ENCODE measurements around the gene TUFM.
"Not testable (repeated sequence)": the region's sequence is repeated elsewhere in the genome, so short reads cannot be mapped to it uniquely, and the experiment has no call there.

TUFM gene

DNA sequence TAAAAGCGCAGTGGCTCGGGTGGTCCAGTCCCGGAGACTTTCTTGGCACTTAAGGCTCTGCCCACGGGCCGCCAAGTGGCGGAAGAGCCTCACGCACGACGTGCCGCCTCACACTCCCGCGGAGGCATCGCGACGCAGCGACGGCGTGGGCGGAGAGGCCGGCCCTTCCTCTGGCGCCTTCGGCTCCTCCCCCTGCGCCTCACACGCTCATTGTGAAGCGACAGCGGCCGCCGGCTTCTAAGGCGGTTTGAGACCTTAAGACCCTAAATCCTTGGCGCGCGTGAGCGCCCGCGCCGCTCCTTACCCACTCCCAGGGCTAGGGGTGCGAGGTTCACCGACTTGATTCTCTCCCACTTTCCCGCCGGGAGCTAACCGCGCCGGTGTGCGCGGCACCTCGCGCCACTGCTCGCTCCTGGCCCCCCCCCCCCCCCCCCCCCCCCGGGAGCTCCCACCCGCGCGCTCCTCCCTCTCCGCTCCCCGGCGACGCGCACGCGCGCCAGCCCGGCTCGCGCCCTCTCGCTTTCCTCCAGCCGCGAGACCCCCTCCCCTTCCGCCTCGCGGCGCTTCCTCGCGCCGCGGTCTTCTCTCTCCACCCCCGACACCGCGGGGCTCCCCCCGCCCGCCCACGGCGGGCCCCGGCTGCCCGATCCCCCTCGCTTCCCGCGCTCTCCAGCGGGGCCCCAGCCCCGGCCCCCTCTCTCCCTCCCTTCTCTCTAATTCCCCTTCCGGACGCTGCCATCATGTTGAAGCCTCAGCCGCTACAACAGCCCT, 23.4 kb downstream of the TUFM start, which contains the start of gene ATXN2L:
Gene ATXN2L (plus strand): TSS at position 480 of the 771 bp plus-strand sequence. CDS start 261 bp downstream, at position 741.
- TF ChIP-seq, protein P1, sequence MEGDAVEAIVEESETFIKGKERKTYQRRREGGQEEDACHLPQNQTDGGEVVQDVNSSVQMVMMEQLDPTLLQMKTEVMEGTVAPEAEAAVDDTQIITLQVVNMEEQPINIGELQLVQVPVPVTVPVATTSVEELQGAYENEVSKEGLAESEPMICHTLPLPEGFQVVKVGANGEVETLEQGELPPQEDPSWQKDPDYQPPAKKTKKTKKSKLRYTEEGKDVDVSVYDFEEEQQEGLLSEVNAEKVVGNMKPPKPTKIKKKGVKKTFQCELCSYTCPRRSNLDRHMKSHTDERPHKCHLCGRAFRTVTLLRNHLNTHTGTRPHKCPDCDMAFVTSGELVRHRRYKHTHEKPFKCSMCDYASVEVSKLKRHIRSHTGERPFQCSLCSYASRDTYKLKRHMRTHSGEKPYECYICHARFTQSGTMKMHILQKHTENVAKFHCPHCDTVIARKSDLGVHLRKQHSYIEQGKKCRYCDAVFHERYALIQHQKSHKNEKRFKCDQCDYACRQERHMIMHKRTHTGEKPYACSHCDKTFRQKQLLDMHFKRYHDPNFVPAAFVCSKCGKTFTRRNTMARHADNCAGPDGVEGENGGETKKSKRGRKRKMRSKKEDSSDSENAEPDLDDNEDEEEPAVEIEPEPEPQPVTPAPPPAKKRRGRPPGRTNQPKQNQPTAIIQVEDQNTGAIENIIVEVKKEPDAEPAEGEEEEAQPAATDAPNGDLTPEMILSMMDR (IDR thresholded peaks at IDR 0.05; ENCODE audit: low read depth, low read length) = peak; percentile 1
- peak; percentile 97 to 98 for DNase-seq (ENCODE audit: low read depth in 2 of 2)
- peak within 1 kb of the TSS; percentile 79 to 95 for H3K4me3 ChIP-seq (replicated peaks in 1 of 2; ENCODE audit: low read depth in 2 of 2, low read length in 2 of 2)

DNA sequence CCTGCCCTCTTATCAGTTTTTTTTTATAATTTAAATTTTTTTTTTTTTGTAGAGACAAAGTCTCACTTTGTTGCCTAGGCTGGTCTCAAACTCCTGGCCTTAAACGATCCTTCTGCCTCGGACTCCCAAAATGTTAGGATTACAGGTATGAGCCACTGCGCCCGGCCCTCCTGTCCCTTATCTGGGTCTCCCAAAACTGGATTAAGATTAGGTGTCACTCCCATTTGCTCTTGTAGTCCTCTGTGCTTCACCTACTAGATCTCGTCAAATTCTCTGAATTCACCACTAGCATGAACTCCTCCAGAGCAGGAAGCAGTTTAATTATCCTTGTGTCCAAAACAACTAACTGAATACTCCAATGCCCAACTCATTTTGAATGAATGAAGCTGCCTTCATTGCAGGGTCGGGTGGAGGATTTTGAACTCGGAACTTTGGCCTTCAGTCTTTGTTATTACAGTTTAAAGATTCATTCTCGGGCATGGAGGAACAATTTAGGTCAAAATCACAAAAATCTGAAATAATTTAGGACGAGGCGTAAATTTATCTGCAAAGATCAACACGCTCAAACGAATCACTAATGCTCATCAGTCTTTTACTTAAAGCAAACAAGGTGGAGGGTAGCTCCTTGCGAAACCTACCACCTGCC, 24.2 kb downstream of the TUFM start:
- peak overlapping the region; percentile 79 to 95 for H3K4me3 ChIP-seq (replicated peaks in 1 of 2; ENCODE audit: low read depth in 2 of 2, low read length in 2 of 2)
- DNase-seq (ENCODE audit: low read depth in 2 of 2) = no peak
- TF ChIP-seq, protein P1 (IDR thresholded peaks at IDR 0.05; ENCODE audit: low read depth, low read length) = no peak

DNA sequence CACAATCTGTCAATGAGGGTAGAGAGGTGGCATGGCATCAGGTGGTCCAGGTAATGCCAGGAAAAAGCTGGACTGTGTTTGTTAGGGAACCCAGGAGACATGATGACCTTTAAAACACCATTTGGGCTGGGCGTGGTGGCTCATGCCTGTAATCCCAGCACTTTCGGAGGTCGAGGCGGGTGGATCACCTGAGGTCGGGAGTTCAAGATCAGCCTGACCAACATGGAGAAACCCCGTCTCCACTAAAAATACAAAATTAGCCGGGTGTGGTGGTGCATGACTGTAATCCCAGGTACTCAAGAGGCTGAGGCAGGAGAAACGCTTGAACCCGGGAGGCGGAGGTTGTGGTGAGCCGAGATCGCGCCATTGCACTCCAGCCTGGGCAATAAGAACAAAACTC, 25.6 kb downstream of the TUFM start:
- H3K4me3 ChIP-seq (replicated peaks in 1 of 2; ENCODE audit: low read depth in 2 of 2, low read length in 2 of 2); DNase-seq (ENCODE audit: low read depth in 2 of 2): not testable (repeated sequence)

DNA sequence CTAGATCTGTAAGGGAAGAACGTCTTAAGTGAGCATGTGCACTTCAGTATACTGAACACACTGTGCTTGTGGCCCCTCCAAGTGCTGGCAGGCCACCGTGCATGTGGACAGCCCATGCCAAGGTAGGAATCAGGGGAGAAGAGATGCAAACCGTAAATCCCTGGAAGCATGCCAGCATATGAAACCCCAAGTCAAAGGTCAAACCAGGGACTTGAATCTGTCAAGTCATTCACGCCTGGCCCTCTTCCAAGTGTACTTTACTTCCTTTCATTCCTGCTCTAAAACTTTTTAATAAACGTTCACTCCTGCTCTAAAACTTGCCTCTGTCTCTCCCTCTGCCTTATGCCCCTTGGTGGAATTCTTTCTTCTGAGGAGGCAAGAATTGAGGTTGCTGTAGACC, 26.1 kb downstream of the TUFM start:
- no peak for DNase-seq (ENCODE audit: low read depth in 2 of 2)
- TF ChIP-seq, protein P1 (IDR thresholded peaks at IDR 0.05; ENCODE audit: low read depth, low read length) = no peak
- no peak overlapping the region for H3K4me3 ChIP-seq (replicated peaks in 1 of 2; ENCODE audit: low read depth in 2 of 2, low read length in 2 of 2)

DNA sequence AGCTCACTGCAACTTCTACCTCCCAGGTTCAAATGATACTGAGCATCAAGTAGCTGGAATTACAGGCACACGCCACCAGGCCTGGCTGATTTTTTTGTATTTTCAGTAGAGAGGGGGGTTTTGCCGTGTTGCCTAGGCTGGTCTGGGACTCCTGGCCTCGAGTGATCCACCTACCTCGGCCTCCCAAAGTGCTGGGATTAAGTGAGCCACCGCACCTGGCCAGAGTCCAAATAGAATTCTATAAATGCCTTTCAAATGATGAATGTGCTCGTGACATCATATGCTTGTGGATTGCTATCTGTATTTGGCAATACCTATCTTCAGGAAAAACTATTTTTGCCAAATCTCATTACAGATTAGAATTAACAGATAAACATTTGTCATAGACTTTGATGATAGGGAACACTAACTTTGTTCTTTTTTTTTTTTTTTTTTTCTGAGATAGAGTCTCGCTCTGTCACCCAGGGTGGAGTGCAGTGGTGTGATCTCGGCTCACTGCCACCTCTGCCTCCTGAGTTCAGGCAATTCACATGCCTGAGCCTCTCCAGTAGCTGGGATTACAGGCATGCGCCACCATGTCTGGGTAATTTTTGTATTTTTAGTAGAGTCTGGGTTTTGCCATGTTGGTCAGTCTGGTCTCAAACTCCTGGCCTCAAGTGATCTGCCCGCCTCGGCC, 38.6 kb downstream of the TUFM start:
- not testable (repeated sequence) for DNase-seq (ENCODE audit: low read depth in 2 of 2); H3K4me3 ChIP-seq (replicated peaks in 1 of 2; ENCODE audit: low read depth in 2 of 2, low read length in 2 of 2)

DNA sequence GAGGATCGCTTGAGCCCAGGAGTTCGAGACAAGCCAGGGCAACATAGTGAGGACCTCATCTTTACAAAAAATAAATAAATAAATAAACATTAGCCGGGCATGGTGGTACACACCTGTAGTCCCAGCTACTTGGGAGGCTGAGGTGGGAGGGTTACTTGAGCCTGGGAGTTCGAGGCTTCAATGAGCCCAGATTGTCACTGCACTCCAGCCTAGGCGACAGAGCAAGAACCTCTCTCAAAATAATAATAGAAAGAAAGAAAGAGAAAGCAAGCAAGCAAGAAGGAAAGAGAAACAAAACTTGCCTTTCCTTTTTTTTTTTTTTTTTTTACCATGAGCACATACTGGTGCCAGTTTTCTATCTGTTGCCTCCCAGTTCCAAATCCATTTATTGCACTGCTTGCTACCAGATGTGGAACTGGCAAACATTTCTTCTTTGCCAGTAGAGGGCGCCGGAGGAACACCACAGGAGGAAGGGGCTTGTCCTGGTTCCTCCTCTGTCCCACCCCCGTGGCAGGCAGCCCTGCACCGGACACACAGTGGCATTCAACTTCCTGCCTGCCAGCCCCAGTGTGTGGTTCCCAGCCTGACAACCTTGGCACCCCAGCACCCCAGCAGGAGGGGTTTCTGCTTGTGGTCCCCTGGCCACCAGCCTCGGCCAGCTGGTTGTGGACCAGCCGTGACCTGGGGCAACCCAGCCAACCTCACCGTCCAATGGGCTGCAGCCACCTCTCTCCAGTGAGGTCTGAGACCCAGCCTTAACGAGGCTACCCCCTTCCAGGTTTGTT, 43.7 kb downstream of the TUFM start:
- H3K4me3 ChIP-seq (replicated peaks in 1 of 2; ENCODE audit: low read depth in 2 of 2, low read length in 2 of 2) = not testable (repeated sequence)
- TF ChIP-seq, protein P1 (IDR thresholded peaks at IDR 0.05; ENCODE audit: low read depth, low read length) = peak; percentile 40
- DNase-seq (ENCODE audit: low read depth in 2 of 2) = peak; percentile 75 to 93

Measured in cardiac fibroblast (primary cell).